Rectal smooth muscle tissue (tissue), 1 donor: ENCODE measurements around the gene B4GALT5.

ENCODE experiments used
- H3K27ac ChIP-seq: one replicate; pipeline ENCODE4 v1.7.0; 2013; ENCODE audit warnings: low read depth, low read length, inconsistent platforms
- H3K27me3 ChIP-seq: one replicate; pipeline ENCODE4 v1.7.0; 2013; ENCODE audit warnings: low read length; ENCODE audit not compliant: control insufficient read depth, insufficient read depth
- H3K36me3 ChIP-seq: one replicate; pipeline ENCODE4 v1.7.0; 2013; ENCODE audit warnings: low read length; ENCODE audit not compliant: control insufficient read depth, insufficient read depth
- H3K4me1 ChIP-seq: one replicate; pipeline ENCODE4 v1.7.0; 2013; ENCODE audit warnings: low read length; ENCODE audit not compliant: control insufficient read depth, insufficient read depth
- H3K4me3 ChIP-seq: one replicate; pipeline ENCODE4 v1.7.0; 2013; ENCODE audit warnings: low read length
- H3K9ac ChIP-seq: one replicate; pipeline ENCODE4 v1.7.0; 2013; ENCODE audit warnings: low read length

B4GALT5 gene

DNA sequence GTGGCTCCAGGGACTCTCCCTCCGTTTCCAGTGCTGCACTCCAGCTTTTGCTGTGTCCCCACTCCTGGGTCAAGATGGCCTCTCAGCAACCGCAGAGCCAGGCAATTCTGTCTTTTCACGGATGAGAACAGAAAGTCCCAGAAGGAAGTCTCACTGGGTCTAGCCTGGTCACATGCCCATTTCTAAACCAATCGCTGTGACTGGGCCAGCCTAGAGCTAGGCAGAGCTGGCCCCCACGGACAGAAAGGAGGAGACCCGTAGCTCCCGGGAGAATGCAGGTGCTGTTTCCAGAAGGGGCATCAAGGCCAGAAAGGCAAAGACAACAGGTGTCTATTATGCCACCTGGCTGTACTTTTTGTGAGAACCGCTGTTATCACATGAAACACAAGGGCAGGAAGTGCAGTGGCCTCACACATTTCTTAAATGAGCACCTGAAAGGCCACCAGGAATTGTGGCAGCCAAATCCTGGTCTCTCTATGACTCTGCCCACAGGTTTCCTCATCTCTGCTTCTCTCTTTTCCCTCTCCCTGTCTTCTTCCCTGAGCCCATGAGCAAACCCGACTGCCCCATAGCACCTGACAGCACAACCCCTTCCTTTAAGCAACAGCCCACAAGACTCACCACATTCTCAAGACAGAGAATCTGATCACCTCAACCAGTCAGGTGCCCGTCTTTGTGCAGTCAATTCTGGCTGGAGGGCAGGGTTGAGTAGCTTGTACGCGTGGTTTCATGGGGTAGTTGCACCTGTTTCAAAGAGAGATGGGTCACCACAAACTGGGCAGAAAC is 37.1 kb upstream of the B4GALT5 start:
- H3K4me3 ChIP-seq = no peak overlapping the region
- no peaks in the 10 kb centered on the region for H3K27me3 ChIP-seq
- no peak overlapping the region for H3K9ac ChIP-seq
- no peak overlapping the region for H3K27ac ChIP-seq
- H3K4me1 ChIP-seq = peaks cover 12% of the 10 kb centered on the region
- H3K36me3 ChIP-seq = no peaks in the 10 kb centered on the region

DNA sequence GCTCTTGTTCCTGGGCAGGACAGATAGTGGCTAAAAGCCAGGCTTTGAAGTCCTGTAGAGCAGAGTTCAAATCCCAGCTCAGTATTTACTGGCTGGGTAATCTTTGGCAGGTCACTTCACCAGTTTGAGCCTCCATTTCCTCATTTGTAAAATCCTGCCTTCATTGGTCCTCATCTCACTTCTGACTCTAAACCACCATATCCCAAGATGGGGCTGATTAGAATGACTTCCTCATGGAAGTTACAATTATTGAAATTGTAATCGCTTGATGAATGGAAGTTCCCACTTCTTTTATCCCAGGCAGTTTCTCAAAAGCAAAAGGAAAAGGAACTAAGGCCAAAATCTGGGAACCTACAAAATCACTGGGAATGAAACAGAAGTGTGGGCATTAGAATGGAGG is 35.9 kb upstream of the B4GALT5 start:
- peaks cover 12% of the 10 kb centered on the region for H3K4me1 ChIP-seq
- H3K27ac ChIP-seq = no peak overlapping the region

DNA sequence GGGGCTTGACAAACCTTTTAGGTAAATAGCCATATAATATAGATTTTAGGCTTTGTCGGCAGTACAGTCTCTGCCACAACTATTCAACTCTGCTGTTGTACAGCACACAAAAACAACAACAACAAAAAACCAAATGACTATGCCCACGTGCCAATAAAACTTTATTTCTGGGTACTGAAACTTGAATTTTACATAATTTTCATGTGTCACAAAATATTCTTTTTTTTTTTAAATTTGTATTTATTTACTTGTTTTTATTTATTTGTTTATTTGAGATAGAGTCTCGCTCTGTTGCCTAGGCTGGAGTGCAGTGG is 34.8 kb upstream of the B4GALT5 start:
- Histone ChIP-seq H3K9ac (no peak overlapping the region), H3K27ac (peak overlapping the region; percentile 96), H3K4me3 (no peak overlapping the region)

More for the DNA sequence above, 35.9 kb upstream of the B4GALT5 start:
- Histone ChIP-seq H3K4me3 (no peak overlapping the region), H3K9ac (no peak overlapping the region), H3K27me3 (no peaks in the 10 kb centered on the region), H3K36me3 (no peaks in the 10 kb centered on the region)

DNA sequence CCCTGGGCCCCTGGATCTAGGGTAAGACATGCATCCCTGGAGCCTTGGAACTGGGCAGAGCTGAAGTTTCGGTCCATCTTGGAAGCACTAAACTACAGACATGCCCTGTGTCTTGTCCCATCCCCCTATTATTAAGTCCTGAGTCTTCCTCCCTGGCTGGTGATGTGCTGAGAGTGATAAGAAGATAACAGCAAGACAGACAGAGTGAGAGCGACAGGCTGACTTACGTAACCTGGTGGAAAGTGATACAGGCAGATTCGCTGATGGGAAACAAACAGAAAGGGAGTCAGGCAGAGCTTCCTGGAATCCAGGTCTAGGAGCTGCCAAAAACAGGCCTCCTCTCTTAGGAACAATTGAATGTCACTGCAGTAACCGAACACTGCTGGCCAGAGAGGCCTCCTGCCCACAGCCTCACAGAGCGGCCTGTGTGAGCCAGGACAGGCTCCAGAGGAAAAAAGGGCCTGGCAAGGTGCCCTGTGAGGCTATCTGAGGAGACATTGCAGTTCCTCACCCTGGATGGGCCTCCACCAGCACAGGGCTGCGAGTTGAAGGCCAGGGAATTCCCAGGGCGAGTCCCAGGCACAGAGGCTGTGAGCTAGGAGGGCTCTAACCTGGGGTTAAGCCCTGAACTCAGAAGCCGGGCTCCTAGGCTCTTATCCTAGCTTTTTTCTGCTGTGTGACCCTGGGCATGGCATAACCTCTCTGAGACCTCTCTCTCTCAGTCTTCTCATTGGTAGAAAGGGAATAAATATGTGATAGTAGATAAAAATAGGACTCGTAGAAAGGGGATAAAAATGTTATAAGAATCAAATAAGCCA is 34.2 kb upstream of the B4GALT5 start:
- Histone ChIP-seq H3K9ac (no peak overlapping the region), H3K36me3 (no peaks in the 10 kb centered on the region), H3K27ac (peak overlapping the region; percentile 96), H3K4me1 (peaks cover 12% of the 10 kb centered on the region), H3K4me3 (no peak overlapping the region), H3K27me3 (no peaks in the 10 kb centered on the region)

More for the DNA sequence above, 34.8 kb upstream of the B4GALT5 start:
- Histone ChIP-seq H3K4me1 (peaks cover 12% of the 10 kb centered on the region), H3K27me3 (no peaks in the 10 kb centered on the region), H3K36me3 (no peaks in the 10 kb centered on the region)

DNA sequence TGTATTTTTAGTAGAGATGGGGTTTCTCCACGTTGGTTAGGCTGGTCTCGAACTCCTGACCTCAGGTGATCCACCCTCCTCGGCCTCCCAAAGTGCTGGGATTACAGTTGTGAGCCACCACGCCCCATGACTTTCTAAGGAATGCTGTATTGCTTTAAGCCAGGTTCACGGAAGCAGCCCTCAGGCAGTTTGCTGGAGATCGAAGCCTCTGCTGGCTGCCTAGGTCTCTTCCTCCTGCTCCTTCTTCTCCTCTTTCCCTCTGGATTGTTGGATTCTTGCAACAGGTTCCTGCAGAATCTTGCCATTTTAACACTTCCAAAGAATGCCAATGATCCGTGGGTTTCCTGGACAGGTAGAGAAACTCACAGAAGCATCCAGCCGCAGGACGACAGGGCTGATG is 29.3 kb upstream of the B4GALT5 start:
- Histone ChIP-seq H3K4me1 (peaks cover 7% of the 10 kb centered on the region), H3K27me3 (no peaks in the 10 kb centered on the region), H3K9ac (no peak overlapping the region), H3K36me3 (no peaks in the 10 kb centered on the region), H3K27ac (no peak overlapping the region), H3K4me3 (no peak overlapping the region)

DNA sequence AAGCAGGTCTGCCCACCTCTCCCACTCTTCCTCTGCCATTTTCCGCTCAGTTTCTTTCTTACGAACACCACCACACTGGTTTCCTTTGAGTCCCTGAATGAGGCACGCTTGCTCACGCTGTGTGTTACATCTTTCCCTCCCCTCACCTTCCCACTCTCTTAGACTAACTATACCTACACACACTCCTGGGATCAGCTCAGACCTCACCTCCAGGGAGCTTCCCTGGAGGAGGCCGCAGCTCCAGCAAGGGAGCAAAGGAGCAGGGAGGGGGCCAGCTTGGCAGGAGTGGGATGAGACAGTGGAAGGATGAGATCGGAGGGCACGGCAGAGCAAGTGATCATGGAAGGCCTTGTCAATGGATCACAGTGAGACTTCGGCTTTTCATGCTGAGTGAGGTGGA is 28.3 kb upstream of the B4GALT5 start:
- Histone ChIP-seq H3K9ac (no peak overlapping the region), H3K36me3 (no peaks in the 10 kb centered on the region), H3K4me1 (no peaks in the 10 kb centered on the region), H3K27ac (no peak overlapping the region), H3K4me3 (no peak overlapping the region), H3K27me3 (no peaks in the 10 kb centered on the region)

DNA sequence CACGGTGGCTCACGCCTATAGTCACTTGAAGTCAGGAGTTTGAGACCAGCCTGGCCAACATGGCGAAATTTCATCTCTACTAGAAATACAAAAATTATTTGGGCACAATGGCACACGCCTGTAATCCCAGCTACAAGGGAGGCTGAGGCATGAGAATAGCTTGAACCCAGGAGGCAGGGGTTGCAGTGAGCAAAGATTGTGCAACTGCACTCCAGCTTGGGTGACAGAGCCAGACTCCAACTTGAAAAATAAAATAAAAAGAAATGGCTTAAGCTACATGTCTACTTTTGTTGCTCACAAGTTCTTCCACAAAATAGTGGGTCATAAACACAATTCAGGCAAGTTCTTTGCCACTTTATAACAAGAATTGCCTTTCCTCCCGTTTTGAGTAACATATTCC is 27.1 kb upstream of the B4GALT5 start:
- Histone ChIP-seq H3K27ac (no peak overlapping the region), H3K36me3 (no peaks in the 10 kb centered on the region), H3K9ac (no peak overlapping the region), H3K4me1 (no peaks in the 10 kb centered on the region), H3K4me3 (no peak overlapping the region), H3K27me3 (no peaks in the 10 kb centered on the region)

DNA sequence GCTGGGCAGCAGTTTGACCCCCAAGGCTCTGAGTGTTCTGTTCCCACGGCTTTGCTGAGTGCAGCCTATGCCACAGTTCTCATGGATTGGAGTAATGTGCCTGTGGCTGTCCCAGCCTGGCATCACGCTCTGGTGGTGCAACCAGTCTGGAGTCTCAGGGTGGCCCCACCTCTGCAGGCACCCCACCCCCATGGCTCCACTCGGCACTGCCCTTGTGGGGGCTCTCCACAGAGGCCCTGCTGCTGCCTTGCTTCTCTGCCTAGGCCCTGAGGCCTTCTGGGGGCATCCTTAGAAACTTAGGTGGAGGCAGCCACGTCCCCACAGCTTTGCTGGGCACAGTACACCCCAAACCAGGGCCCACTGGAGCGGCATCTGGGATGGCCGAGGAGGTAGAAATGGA is 25.4 kb upstream of the B4GALT5 start:
- Histone ChIP-seq H3K4me1 (no peaks in the 10 kb centered on the region), H3K4me3 (no peak overlapping the region), H3K27me3 (no peaks in the 10 kb centered on the region), H3K9ac (no peak overlapping the region), H3K36me3 (no peaks in the 10 kb centered on the region), H3K27ac (no peak overlapping the region)

DNA sequence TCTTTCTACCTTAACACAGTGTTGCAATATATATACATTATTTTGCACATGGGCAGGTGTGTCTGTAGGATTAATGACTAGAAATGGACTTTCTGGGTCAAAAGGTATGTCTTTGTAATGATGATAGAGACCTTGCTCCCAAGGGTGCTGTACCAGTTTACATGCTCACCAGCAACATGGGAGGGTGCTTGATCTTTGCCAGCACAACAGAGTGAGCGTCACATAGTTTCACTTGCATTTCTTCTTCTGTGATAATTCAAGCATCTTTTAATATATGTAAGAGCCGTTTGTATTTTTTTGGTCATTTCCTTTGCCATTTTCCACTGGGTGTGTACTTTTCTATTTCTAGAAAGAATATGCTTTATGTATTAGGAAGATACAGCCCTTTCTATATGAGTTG is 23.6 kb upstream of the B4GALT5 start:
- Histone ChIP-seq H3K4me1 (no peaks in the 10 kb centered on the region), H3K9ac (no peak overlapping the region), H3K27ac (no peak overlapping the region), H3K27me3 (no peaks in the 10 kb centered on the region), H3K36me3 (no peaks in the 10 kb centered on the region), H3K4me3 (no peak overlapping the region)

DNA sequence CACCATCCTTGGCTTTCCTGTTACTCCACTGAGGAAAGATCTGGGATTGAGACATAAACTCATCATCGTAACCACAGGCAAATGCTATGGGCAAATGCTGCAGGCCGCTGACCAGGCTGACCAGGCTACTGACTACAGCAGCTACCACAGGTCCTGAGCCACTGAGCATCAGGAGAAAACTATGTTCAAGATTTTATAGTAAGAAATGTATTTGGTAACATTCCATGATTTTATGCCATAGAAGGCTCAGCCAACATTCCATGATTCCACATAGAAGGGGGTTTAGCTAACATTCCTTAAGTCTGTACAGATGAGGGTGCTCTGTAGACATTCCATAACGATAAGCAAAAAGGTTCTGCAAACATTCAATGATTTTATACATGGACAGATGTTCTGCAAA is 16.1 kb upstream of the B4GALT5 start:
- H3K4me3 ChIP-seq = no peak overlapping the region
- H3K4me1 ChIP-seq = no peaks in the 10 kb centered on the region
- H3K27me3 ChIP-seq = no peaks in the 10 kb centered on the region
- H3K36me3 ChIP-seq = no peaks in the 10 kb centered on the region
- H3K9ac ChIP-seq = no peak overlapping the region
- H3K27ac ChIP-seq = no peak overlapping the region

DNA sequence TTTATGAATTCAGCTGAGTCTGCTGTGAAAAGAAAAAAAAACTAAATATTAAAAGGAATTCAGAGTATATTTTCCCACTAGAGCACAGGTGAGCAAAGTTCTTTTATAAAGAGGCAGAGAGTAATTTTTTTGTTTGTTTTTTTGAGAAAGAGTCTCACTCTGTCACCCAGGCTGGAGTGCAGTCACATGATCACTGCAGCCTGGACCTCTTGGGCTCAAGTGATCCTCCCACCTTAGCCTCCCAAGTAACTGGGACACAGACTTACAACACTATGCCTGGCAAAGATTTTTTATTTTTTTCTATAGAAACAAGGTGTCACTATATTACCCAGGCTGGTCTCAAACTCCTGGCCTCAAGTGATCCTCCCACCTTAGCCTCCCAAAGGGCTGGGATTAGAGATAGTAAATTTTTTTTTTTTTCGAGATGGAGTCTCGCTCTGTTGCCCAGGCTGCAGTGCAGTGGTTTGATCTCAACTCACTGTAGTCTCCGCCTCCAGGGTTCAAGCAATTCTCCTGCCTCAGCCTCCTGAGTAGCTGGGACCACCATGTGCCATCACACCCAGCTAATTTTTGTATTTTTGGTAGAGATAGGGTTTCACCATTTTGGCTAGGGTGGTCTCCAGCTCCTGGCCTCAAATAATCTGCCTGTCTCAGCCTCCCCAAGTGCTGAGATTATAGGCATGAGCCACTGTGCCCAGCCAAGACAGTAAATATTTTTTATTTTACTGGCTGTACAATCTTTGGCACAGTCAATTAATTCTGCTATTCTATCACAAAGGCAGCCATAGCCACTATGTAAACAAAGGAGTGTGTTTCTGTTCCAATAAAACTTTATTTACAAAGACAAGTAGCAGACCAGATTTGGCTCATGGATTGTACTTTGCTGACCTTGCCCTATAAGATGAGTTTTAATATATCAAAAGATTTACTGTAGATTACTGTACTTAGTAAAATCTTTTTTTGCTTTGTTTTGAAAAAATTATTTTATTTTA is 14.5 kb upstream of the B4GALT5 start:
- no peak overlapping the region for H3K27ac ChIP-seq

DNA sequence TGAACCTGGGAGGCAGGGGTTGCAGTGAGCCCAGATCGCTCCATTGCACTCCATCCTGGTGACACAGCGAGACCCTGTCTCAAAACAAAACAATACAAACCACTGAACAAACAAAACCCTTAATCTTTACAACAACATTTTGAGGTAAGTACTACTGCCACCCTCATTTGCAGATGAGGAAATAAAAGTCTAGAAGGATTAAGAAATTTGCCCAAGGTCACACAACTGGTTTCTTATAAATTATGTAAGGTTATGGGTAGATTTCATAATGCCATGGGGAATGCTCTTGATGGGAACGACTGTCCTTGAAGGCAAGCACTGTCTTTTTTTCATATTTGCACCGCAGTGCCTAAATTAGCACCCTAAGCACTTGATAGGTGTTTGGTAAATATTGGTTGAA is 13.8 kb upstream of the B4GALT5 start:
- Histone ChIP-seq H3K27me3 (no peaks in the 10 kb centered on the region), H3K4me3 (no peak overlapping the region), H3K36me3 (no peaks in the 10 kb centered on the region), H3K4me1 (no peaks in the 10 kb centered on the region), H3K9ac (no peak overlapping the region), H3K27ac (no peak overlapping the region)

More for the DNA sequence above, 14.5 kb upstream of the B4GALT5 start:
- Histone ChIP-seq H3K36me3 (no peaks in the 10 kb centered on the region), H3K4me3 (no peak overlapping the region), H3K9ac (no peak overlapping the region), H3K4me1 (no peaks in the 10 kb centered on the region), H3K27me3 (no peaks in the 10 kb centered on the region)
